Coronary artery (tissue), 2 donors: ENCODE measurements around the gene CRYGA.

ENCODE experiments used
- DNase-seq: peaks from one replicate; pipeline ENCODE4 v3.0.0-alpha.2; 2017; ENCODE audit warnings: low spot score
- H3K27ac ChIP-seq, 2 donors: fragments of 200-600 bp; sonication (generic); one replicate each; pipeline ENCODE4 v1.5.1; 2016 to 2019
- H3K4me3 ChIP-seq: fragments of 200-600 bp; sonication (generic); 2 replicates; pipeline ENCODE4 v1.5.1; 2016; ENCODE audit warnings: mild to moderate bottlenecking, moderate library complexity
- CTCF ChIP-seq: fragments of 200-600 bp; sonication (generic); IDR thresholded peaks from one replicate; pipeline ENCODE4 v1.5.1; 2019; ENCODE audit warnings: antibody characterized with exemption

Gene CRYGA

GRCh38 chr2:208136716-208137094 lies 26.7 kb downstream of the CRYGA start:
- TF ChIP-seq CTCF, result no peak
- Histone ChIP-seq H3K27ac (no peak overlapping the region), H3K4me3 (no peak overlapping the region)
- no peak for DNase-seq

GRCh38 chr2:208135794-208136715 lies 27.3 kb downstream of the CRYGA start:
- Histone ChIP-seq H3K4me3 (no peak overlapping the region), H3K27ac (no peak overlapping the region)
- no peak for DNase-seq
- TF ChIP-seq CTCF, result no peak

- H3K4me3 ChIP-seq, result no peak overlapping the region
- H3K27ac ChIP-seq, result no peak overlapping the region
- DNase-seq, result no peak
- TF ChIP-seq CTCF, result no peak
These were observed 28.3 kb downstream of the CRYGA start for GRCh38 chr2:208134928-208135586.

- DNase-seq, result no peak
- Histone ChIP-seq H3K4me3 (no peak overlapping the region), H3K27ac (no peak overlapping the region)
- no peak for TF ChIP-seq CTCF
These were observed 32.7 kb downstream of the CRYGA start for GRCh38 chr2:208130712-208131110.

- no peak within 1 kb of the TSS for H3K27ac ChIP-seq
- no peak for TF ChIP-seq CTCF
- H3K4me3 ChIP-seq, result no peak within 1 kb of the TSS
- no peak for DNase-seq
These were observed 33.4 kb downstream of the CRYGA start, which contains the start of gene CRYGC for GRCh38 chr2:208129744-208130711. CRYGC (minus strand) TSS chr2:208129828; CDS start chr2:208129792, 36 bp downstream.

GRCh38 chr2:208128136-208128535 lies 35.3 kb downstream of the CRYGA start:
- Histone ChIP-seq H3K27ac (no peak overlapping the region), H3K4me3 (no peak overlapping the region)
- no peak for TF ChIP-seq CTCF
- DNase-seq, result no peak
